Activated naive CD4-positive, alpha-beta T cell treated with anti-CD3 and anti-CD28 coated beads for 36 hours (primary cell): ENCODE data around the gene SKIC3. TPM values are rescaled to one million over a fixed set of nuclear protein-coding genes. Genes with fewer than 3 reads are reported as not detected.

Experiments used
- CTCF ChIA-PET: fragments of 350-600 bp; sonication (Branson Sonifier 250); formaldehyde crosslinking; loops from one replicate; lab custom pipeline; 2021; ENCODE audit warnings: antibody characterized with exemption; lab: Charles Lee
- DNase-seq: peaks from one replicate; pipeline ENCODE4 v3.0.0-alpha.2; 2020
- H3K27ac Mint-ChIP-seq: one replicate; pipeline ENCODE4 v1.8.0; 2021; ENCODE audit warnings: mild to moderate bottlenecking, mixed read lengths
- H3K27me3 Mint-ChIP-seq: one replicate; pipeline ENCODE4 v1.8.0; 2021; ENCODE audit warnings: low read depth, mixed read lengths
- H3K36me3 Mint-ChIP-seq: one replicate; pipeline ENCODE4 v1.8.0; 2021; ENCODE audit warnings: low read depth, mixed read lengths
- H3K4me1 Mint-ChIP-seq: one replicate; pipeline ENCODE4 v1.8.0; 2021; ENCODE audit warnings: low read depth, mixed read lengths
- H3K4me3 Mint-ChIP-seq: one replicate; pipeline ENCODE4 v1.8.0; 2021; ENCODE audit warnings: mild to moderate bottlenecking, moderate library complexity, mixed read lengths
- H3K9me3 Mint-ChIP-seq: one replicate; pipeline ENCODE4 v1.8.0; 2021; ENCODE audit warnings: mixed read lengths
- intact Hi-C: fragments of 100-400 bp; cut with micrococcal nuclease; formaldehyde crosslinking; loops from one replicate; pipeline ENCODE4 v1.15.1; 2023
- total RNA-seq, 2 experiments: library from RNA; stranded (reverse); gene quantifications; one replicate each; pipeline ENCODE4 v1.2.3, GENCODE V29; 2021

The SKIC3 gene
- total RNA-seq, 2 experiments from 2014 or later: 67.4 to 69.5 TPM

- peaks cover 32% of the 10 kb centered on the region for H3K36me3 Mint-ChIP-seq
Observed at GRCh38 chr5:95526871-95527270, 27.9 kb downstream of the SKIC3 start.

GRCh38 chr5:95524423-95524822, 30.4 kb downstream of the SKIC3 start:
- Mint-ChIP-seq H3K27me3 (no peaks in the 10 kb centered on the region), H3K27ac (no peak overlapping the region), H3K36me3 (peaks cover 33% of the 10 kb centered on the region), H3K4me1 (peaks cover 2% of the 10 kb centered on the region), H3K4me3 (no peak overlapping the region), H3K9me3 (no peaks in the 10 kb centered on the region)
- CTCF ChIA-PET: no interaction called here
- DNase-seq: no peak
- intact Hi-C loops: no loop called here

More at GRCh38 chr5:95526871-95527270, 27.9 kb downstream of the SKIC3 start:
- no peak overlapping the region for H3K27ac Mint-ChIP-seq
- no peak for DNase-seq
- H3K9me3 Mint-ChIP-seq: no peaks in the 10 kb centered on the region
- H3K4me1 Mint-ChIP-seq: peaks cover 2% of the 10 kb centered on the region
- intact Hi-C loops: no loop called here
- no peak overlapping the region for H3K4me3 Mint-ChIP-seq
- H3K27me3 Mint-ChIP-seq: no peaks in the 10 kb centered on the region
- CTCF ChIA-PET: interaction anchor here (0.6 kb wide), 1 partner anchor 138 kb away, joined by 3 read pairs; no protein-coding TSS in a partner anchor

GRCh38 chr5:95520206-95520605, 34.6 kb downstream of the SKIC3 start:
- Mint-ChIP-seq H3K27ac (no peak overlapping the region), H3K4me3 (no peak overlapping the region), H3K36me3 (peaks cover 19% of the 10 kb centered on the region), H3K9me3 (no peaks in the 10 kb centered on the region), H3K27me3 (no peaks in the 10 kb centered on the region), H3K4me1 (no peaks in the 10 kb centered on the region)
- intact Hi-C loops: no loop called here
- no peak for DNase-seq
- CTCF ChIA-PET: no interaction called here

- Mint-ChIP-seq H3K27ac (no peak overlapping the region), H3K9me3 (no peaks in the 10 kb centered on the region), H3K36me3 (peaks cover 21% of the 10 kb centered on the region), H3K4me1 (no peaks in the 10 kb centered on the region), H3K4me3 (no peak overlapping the region), H3K27me3 (no peaks in the 10 kb centered on the region)
- CTCF ChIA-PET: no interaction called here
- no peak for DNase-seq
- intact Hi-C loops: no loop called here
Observed at GRCh38 chr5:95519681-95520080, 35.1 kb downstream of the SKIC3 start.

GRCh38 chr5:95519151-95519550, 35.6 kb downstream of the SKIC3 start:
- Mint-ChIP-seq H3K27me3 (no peaks in the 10 kb centered on the region), H3K27ac (no peak overlapping the region), H3K36me3 (peaks cover 20% of the 10 kb centered on the region), H3K9me3 (no peaks in the 10 kb centered on the region), H3K4me3 (no peak overlapping the region), H3K4me1 (no peaks in the 10 kb centered on the region)
- intact Hi-C loops: no loop called here
- CTCF ChIA-PET: no interaction called here
- no peak for DNase-seq

GRCh38 chr5:95518417-95518816, 36.4 kb downstream of the SKIC3 start:
- Mint-ChIP-seq H3K9me3 (no peaks in the 10 kb centered on the region), H3K27ac (no peak overlapping the region), H3K4me1 (no peaks in the 10 kb centered on the region), H3K36me3 (peaks cover 19% of the 10 kb centered on the region), H3K27me3 (no peaks in the 10 kb centered on the region), H3K4me3 (no peak overlapping the region)
- CTCF ChIA-PET: no interaction called here
- no peak for DNase-seq
- intact Hi-C loops: no loop called here

GRCh38 chr5:95511606-95512005, 43.2 kb downstream of the SKIC3 start:
- CTCF ChIA-PET: no interaction called here

GRCh38 chr5:95508550-95508949, 46.2 kb downstream of the SKIC3 start:
- H3K27ac Mint-ChIP-seq: no peak overlapping the region
- intact Hi-C loops: no loop called here
- no peaks in the 10 kb centered on the region for H3K4me1 Mint-ChIP-seq

More at GRCh38 chr5:95511606-95512005, 43.2 kb downstream of the SKIC3 start:
- no peak for DNase-seq
- Mint-ChIP-seq H3K4me3 (no peak overlapping the region), H3K9me3 (no peaks in the 10 kb centered on the region), H3K27ac (no peak overlapping the region), H3K36me3 (peaks cover 28% of the 10 kb centered on the region), H3K27me3 (no peaks in the 10 kb centered on the region), H3K4me1 (no peaks in the 10 kb centered on the region)
- intact Hi-C loops: no loop called here

More at GRCh38 chr5:95508550-95508949, 46.2 kb downstream of the SKIC3 start:
- Mint-ChIP-seq H3K36me3 (peaks cover 31% of the 10 kb centered on the region), H3K9me3 (no peaks in the 10 kb centered on the region), H3K4me3 (no peak overlapping the region), H3K27me3 (no peaks in the 10 kb centered on the region)
- CTCF ChIA-PET: interaction anchor here (0.7 kb wide), 1 partner anchor 14 kb away, joined by 3 read pairs; no protein-coding TSS in a partner anchor
- no peak for DNase-seq

Other genes with a start within 250 kb of the SKIC3 start
- not detected for gene FAM81B, start 163.6 kb downstream of the SKIC3 start, total RNA-seq
- 1 to 10 TPM; 4.5 to 5.1 TPM for gene ARSK, start 124 bp upstream of the SKIC3 start, total RNA-seq
- gene GPR150, start 65.1 kb upstream of the SKIC3 start, total RNA-seq: under 1 TPM; 0.64 to 0.94 TPM
- 1 to 10 TPM; 9.1 to 9.7 TPM for gene RFESD, start 91.8 kb upstream of the SKIC3 start, total RNA-seq
- not detected for gene SPATA9, start 128.0 kb upstream of the SKIC3 start, total RNA-seq
- 1 to 10 TPM; 1.5 to 2.4 TPM for gene RHOBTB3, start 176.4 kb upstream of the SKIC3 start, total RNA-seq